Measurements from ENCODE around the gene NFIX.

- TF ChIP-seq EP300 (IDR thresholded peaks at IDR 0.05), result peak in 1 of 2 donors; percentile 26
- peak; percentile 85 to 99 (median 88) for TF ChIP-seq CTCF (IDR thresholded peaks at IDR 0.05)
- TF ChIP-seq POLR2A (IDR thresholded peaks at IDR 0.05), result no peak
These were observed 30.1 kb upstream of the NFIX start for GRCh38 chr19:12965017-12965811.

Measured in tibial nerve (tissue), 4 donors.